Measurements from ENCODE around the gene SNRNP70.
A peak's percentile ranks its signal among the peaks of the same experiment; 100 is the strongest.
"Not testable (repeated sequence)": the region's sequence is repeated elsewhere in the genome, so short reads cannot be mapped to it uniquely, and the experiment has no call there.

Gene SNRNP70

GRCh38 chr19:49125025-49125731, 39.9 kb downstream of the SNRNP70 start:
- no peaks in the 10 kb centered on the region for H3K9me3 Mint-ChIP-seq
- no peak overlapping the region for H3K27ac Mint-ChIP-seq
- no peaks in the 10 kb centered on the region for H3K36me3 Mint-ChIP-seq (ENCODE audit: low read depth)
- no peak for TF ChIP-seq CTCF (IDR thresholded peaks at IDR 0.05)
- H3K27me3 Mint-ChIP-seq (ENCODE audit: low read depth, poor library complexity), result peaks cover 57% of the 10 kb centered on the region
- H3K4me1 Mint-ChIP-seq, result peaks cover 26% of the 10 kb centered on the region
- H3K4me3 Mint-ChIP-seq, result no peak overlapping the region
- DNase-seq, result peak; percentile 33

GRCh38 chr19:49126575-49126974, 41.3 kb downstream of the SNRNP70 start:
- Mint-ChIP-seq H3K4me3 (no peak overlapping the region), H3K4me1 (peaks cover 26% of the 10 kb centered on the region), H3K27ac (no peak overlapping the region), H3K9me3 (no peaks in the 10 kb centered on the region), H3K27me3 (ENCODE audit: low read depth, poor library complexity) (peaks cover 44% of the 10 kb centered on the region), H3K36me3 (ENCODE audit: low read depth) (no peaks in the 10 kb centered on the region)
- no peak for TF ChIP-seq CTCF (IDR thresholded peaks at IDR 0.05)
- no peak for DNase-seq

GRCh38 chr19:49127225-49127624, 42.0 kb downstream of the SNRNP70 start:
- H3K4me1 Mint-ChIP-seq, result peaks cover 26% of the 10 kb centered on the region
- not testable (repeated sequence) for H3K4me3 Mint-ChIP-seq, H3K9me3 Mint-ChIP-seq

GRCh38 chr19:49127674-49128544, 42.7 kb downstream of the SNRNP70 start:
- H3K36me3 Mint-ChIP-seq (ENCODE audit: low read depth), result peaks cover 5% of the 10 kb centered on the region
- peak overlapping the region; percentile 94 for H3K27ac Mint-ChIP-seq
- peaks cover 26% of the 10 kb centered on the region for H3K4me1 Mint-ChIP-seq
- H3K27me3 Mint-ChIP-seq (ENCODE audit: low read depth, poor library complexity), result peaks cover 30% of the 10 kb centered on the region
- peak overlapping the region; percentile 82 for H3K4me3 Mint-ChIP-seq
- DNase-seq, result peak; percentile 97
- no peaks in the 10 kb centered on the region for H3K9me3 Mint-ChIP-seq
- TF ChIP-seq CTCF (IDR thresholded peaks at IDR 0.05), result no peak

More at GRCh38 chr19:49127225-49127624, 42.0 kb downstream of the SNRNP70 start:
- DNase-seq; H3K36me3 Mint-ChIP-seq (ENCODE audit: low read depth); H3K27ac Mint-ChIP-seq: not testable (repeated sequence)
- H3K27me3 Mint-ChIP-seq (ENCODE audit: low read depth, poor library complexity), result peaks cover 37% of the 10 kb centered on the region

GRCh38 chr19:49128545-49129237, 43.4 kb downstream of the SNRNP70 start:
- Mint-ChIP-seq H3K27ac (peak overlapping the region; percentile 67), H3K4me3 (peak overlapping the region; percentile 82)

More at GRCh38 chr19:49128545-49129237, 43.4 kb downstream of the SNRNP70 start:
- Mint-ChIP-seq H3K9me3 (no peaks in the 10 kb centered on the region), H3K27me3 (ENCODE audit: low read depth, poor library complexity) (peaks cover 22% of the 10 kb centered on the region), H3K36me3 (ENCODE audit: low read depth) (peaks cover 12% of the 10 kb centered on the region), H3K4me1 (peaks cover 26% of the 10 kb centered on the region)
- no peak for DNase-seq
- no peak for TF ChIP-seq CTCF (IDR thresholded peaks at IDR 0.05)
